ENCODE data around the gene TLK2.

DNA sequence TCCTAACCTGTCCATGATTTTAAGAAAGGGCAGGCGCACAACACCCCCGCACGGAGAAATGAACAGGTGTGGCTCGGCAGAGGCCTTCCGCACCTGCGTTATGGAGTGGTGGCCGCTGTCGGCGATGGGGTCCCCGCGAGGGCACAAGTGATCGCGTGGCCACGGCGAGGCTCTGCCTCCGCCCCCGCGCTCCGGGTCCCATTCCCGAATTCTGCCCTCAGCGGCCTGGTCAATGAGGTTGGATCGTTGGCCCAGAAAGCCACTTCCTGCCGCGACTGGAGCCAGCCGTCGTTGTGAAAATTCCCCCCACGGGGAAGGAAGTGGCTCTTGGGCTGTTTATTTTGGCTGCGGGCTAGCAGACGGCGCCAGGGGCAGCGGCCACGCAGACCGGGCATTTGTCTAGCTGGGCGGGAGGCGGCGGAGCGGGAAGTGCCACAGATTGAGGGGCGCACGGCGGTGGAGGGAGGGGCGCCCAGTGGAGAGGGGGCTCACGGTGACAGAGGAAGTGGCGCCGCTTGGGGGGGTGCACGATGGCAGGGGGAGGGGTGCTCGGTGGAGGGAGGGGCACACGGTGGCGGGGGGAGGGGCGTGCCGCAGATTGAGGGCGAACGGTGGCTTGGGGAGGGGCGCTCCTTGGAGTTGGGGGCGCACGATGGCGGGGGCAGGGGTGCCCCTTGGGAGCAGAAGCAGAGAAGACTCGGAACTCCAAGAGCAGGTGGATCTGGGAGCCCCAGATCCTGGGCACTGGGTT lies 173.8 kb downstream of the TLK2 start:
- TF ChIP-seq, protein P1, sequence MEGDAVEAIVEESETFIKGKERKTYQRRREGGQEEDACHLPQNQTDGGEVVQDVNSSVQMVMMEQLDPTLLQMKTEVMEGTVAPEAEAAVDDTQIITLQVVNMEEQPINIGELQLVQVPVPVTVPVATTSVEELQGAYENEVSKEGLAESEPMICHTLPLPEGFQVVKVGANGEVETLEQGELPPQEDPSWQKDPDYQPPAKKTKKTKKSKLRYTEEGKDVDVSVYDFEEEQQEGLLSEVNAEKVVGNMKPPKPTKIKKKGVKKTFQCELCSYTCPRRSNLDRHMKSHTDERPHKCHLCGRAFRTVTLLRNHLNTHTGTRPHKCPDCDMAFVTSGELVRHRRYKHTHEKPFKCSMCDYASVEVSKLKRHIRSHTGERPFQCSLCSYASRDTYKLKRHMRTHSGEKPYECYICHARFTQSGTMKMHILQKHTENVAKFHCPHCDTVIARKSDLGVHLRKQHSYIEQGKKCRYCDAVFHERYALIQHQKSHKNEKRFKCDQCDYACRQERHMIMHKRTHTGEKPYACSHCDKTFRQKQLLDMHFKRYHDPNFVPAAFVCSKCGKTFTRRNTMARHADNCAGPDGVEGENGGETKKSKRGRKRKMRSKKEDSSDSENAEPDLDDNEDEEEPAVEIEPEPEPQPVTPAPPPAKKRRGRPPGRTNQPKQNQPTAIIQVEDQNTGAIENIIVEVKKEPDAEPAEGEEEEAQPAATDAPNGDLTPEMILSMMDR (IDR thresholded peaks at IDR 0.05) = no peak
- TF ChIP-seq POLR2A (IDR thresholded peaks at IDR 0.05) = no peak
- peak in 2 of 3 donors; percentile 13 to 62 for TF ChIP-seq POLR2AphosphoS5 (IDR thresholded peaks at IDR 0.05)

Measured in suprapubic skin (tissue), 4 donors.